Prostate gland (tissue), 2 donors: ENCODE results near the gene VPS18.
A peak's percentile ranks its signal among the peaks of the same experiment; 100 is the strongest.

Source experiments
- POLR2A ChIP-seq: fragments of 450-650 bp; IDR thresholded peaks from one replicate; pipeline ENCODE4 v1.6.1; 2016; ENCODE audit warnings: antibody characterized with exemption, mild to moderate bottlenecking
- POLR2AphosphoS5 ChIP-seq: sonication (generic); formaldehyde crosslinking; IDR thresholded peaks from one replicate; pipeline ENCODE4 v1.6.1; 2017; ENCODE audit warnings: antibody characterized with exemption
- TF ChIP-seq, protein P1 (sequence below), 4 experiments: fragments of 200-600 bp in 2 of 4; fragments of 450-650 bp in 2 of 4; sonication (generic) in 2 of 4; IDR thresholded peaks; 1 replicate in 3 of 4; 2 replicates in 1 of 4; pipeline ENCODE4 v1.5.1; 2016 to 2019; ENCODE audit warnings: antibody characterized with exemption in 4 of 4, mild to moderate bottlenecking in 2 of 4, moderate library complexity in 2 of 4

GRCh38 chr15:40937762-40938535 is 43.7 kb downstream of the VPS18 start:
- TF ChIP-seq, protein P1, sequence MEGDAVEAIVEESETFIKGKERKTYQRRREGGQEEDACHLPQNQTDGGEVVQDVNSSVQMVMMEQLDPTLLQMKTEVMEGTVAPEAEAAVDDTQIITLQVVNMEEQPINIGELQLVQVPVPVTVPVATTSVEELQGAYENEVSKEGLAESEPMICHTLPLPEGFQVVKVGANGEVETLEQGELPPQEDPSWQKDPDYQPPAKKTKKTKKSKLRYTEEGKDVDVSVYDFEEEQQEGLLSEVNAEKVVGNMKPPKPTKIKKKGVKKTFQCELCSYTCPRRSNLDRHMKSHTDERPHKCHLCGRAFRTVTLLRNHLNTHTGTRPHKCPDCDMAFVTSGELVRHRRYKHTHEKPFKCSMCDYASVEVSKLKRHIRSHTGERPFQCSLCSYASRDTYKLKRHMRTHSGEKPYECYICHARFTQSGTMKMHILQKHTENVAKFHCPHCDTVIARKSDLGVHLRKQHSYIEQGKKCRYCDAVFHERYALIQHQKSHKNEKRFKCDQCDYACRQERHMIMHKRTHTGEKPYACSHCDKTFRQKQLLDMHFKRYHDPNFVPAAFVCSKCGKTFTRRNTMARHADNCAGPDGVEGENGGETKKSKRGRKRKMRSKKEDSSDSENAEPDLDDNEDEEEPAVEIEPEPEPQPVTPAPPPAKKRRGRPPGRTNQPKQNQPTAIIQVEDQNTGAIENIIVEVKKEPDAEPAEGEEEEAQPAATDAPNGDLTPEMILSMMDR (IDR thresholded peaks at IDR 0.05), result peak in 2 of 4 experiments; percentile 29 to 70
- no peak for TF ChIP-seq POLR2AphosphoS5
- TF ChIP-seq POLR2A, result no peak
